HG03571 (cell line): ENCODE data around the gene SUOX.
"Not testable (repeated sequence)": the region's sequence is repeated elsewhere in the genome, so short reads cannot be mapped to it uniquely, and the experiment has no call there.

Source experiments
- ATAC-seq: cut with Tn5 transposase; IDR thresholded peaks from one replicate; pipeline ENCODE4 v1.9.1; 2021; ENCODE audit not compliant: unreplicated experiment

SUOX gene

DNA sequence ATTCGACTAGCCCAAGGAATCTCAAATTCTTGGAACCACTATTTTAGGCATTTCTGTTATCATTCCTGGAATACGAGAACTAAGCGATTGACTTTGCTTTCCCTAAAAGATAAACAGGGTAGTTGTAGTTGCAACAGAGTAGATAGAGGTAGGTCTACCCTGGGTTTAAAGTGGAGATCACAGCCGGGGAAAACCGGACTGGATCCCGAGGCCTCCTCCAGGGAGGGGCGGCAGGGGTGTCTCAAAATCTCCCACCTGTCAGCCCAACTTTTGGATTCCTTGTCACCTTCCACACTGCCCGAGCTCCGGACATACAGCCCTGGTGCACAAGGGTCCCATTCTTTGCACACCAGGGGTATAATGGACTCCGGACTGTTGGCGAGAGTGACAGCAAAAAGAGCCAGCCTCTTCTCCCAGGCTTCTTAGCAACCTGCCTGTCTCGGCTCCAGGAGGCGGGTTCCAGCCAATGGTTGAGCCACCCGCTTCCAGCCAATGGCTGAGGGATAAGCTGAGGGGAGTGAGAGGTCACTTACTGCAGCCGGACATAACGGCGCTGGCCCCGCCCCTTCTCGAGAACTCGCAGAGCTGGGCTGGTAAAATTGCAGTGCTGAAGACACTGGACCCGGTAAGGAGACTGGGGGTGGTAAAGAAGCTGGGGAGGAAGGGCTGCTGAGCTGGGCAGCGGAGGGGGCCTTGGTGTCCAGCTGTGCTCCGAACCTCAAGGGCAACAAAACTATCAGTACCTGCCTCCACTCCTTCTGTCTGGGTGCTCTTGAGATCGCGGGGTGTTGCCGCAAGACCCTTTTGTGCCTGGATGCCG, at the start of gene SUOX:
TSS of gene SUOX (plus strand) at position 562 of the 820 bp plus-strand sequence. CDS start 4,946 bp downstream, outside the sequence.
- ATAC-seq: peak; percentile 93

DNA sequence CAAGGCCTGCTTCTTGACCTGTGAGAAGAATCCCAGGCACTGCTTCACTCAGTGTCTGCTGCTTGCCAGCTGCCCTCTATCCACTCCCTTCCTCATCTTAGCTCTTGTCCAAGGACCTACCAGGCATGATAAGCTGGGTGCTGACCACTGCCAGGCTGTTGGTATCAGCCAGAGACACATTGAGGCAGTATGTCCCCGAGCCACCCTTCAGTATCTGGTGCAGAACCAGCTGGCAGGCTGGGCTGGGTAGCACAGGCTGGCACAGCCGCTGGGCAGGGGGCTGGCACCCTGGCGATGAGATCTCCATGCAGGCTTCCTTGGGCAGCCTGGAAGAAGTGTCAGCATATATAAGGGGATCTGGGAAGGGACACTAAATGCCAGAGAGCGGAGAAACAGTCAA, 41.7 kb upstream of the SUOX start:
- ATAC-seq: no peak

DNA sequence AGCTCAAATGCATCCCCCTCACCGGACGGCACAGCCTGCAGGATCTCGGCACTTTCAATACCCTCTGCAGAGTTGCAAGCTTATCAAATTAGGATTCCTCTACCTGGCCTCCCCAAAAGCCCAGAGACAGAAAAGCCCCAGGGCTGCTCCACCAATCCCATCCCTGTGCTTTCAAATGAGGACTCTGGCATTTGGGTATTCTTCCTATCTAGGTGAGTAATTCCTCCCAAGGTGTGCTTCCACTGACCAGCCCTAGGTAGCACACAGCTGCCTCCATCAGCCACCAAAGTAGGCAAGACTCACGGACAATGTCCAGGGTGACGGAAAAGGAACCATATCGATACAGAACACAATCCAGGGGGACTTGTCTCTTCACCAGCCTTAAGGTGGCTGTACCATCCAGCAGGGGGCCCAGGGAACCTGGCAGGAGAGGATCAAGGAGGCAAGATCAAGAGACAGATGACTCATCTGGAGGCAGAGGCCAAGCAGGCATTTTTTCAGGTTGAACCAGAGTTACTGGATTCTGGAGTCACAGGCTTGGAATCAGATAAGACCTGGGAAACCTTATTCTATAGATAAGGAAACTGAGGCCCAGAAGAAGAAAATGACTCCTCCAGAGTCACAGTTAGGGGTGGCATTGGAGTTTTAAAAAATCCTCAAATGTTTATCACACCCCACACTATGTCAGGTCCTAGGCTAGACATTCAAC, 41.1 kb upstream of the SUOX start:
- no peak for ATAC-seq

DNA sequence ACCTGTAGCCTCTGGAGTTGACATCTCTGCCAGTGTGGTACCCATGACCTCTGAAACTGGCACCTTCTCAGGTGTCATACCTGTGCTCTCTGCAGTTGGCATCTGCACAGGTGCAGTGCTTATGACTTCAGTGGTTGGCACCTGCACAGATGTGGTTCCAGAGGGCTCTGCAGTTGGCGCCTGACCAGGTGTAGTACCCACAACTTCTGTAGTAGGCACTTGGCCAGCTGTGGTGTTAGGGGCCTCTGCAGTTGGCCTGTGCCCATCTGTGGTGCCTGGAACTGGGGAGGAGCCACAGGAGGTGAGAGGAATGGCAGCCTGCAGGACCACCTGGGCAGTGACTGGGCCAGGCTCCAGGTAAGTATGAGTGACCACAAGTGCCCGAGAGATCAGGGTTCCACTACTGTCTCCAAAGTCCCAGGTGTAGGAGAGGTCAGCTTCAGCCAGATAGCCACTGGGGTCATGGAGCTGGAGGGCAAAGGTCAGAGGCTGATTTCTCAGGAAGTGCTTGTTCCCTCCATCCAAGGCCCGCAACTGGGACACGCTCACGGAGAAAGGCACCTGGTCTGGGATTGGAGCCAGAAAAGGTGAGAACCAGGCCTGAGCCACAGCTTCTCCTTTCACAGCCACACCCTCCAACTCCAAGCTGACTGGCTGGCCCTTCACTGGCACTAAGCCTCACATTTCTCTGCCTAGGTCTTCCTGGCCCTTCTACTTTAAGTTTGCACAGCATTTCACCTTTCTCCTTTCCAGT, 39.8 kb upstream of the SUOX start:
- ATAC-seq: no peak

DNA sequence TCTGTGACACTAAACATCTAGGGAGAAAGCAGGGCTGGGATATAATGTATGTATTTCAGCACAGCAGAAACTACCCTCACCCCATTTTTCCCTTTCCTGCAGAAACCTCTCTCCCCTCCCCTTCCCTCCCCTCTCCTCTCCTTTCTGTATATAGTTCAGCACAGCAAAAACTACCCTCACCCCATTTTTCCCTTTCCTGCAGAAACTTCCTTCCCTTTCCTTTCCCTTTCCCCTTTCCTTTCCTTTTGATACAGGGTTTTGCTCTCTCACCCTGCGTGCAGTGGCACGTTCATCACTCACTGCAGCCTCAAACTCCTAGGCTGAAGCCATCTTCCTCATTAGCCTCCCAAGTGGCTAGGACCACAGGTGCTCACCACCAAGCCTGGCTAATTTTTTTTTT, 33.3 kb upstream of the SUOX start:
- ATAC-seq: no peak

DNA sequence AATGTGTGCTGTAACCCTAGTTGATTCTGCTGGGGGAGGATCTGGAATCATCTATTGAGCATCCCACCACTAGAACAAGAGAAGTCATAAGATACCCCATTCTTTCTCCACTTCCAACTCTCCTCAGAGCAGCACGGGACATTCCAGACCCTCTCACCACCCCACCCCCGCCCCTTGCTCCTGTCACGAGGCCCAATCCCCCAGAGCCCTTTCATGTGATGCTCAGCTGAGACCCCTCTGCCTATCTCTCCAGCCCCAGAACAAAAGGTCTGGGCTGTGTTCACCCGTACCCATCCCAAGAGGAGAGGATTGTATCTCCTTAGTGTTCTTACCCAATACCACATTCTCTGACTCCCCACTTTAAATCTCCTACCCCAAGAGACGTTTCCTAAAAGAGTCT, 31.8 kb upstream of the SUOX start:
- no peak for ATAC-seq

DNA sequence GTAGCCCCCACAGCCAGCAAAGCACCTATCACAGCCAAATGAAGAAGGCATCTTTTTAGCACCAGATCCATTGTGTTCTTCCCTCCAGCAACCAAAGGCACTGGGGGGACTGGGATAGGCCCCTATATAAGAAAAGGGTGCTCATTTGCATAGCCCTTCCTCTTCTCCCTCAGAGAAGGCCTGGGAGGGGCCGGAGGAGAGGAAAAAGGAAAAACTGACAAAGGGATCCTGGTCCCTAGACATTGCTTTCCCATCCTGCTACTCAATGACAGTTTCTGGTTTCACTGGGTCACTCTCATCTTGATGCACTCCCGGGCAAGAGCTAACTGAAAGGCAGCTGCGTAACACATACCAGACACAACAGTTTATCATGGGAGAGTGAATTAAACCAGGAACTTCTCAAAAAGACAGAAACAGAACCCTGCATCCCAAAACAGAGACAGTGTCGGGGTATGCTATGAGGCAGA, 31.1 kb upstream of the SUOX start, which contains the start of gene PMEL:
TSS of gene PMEL (minus strand) at position 102 of the 467 bp plus-strand sequence. CDS start at position 71, 31 bp downstream.
- ATAC-seq: no peak

DNA sequence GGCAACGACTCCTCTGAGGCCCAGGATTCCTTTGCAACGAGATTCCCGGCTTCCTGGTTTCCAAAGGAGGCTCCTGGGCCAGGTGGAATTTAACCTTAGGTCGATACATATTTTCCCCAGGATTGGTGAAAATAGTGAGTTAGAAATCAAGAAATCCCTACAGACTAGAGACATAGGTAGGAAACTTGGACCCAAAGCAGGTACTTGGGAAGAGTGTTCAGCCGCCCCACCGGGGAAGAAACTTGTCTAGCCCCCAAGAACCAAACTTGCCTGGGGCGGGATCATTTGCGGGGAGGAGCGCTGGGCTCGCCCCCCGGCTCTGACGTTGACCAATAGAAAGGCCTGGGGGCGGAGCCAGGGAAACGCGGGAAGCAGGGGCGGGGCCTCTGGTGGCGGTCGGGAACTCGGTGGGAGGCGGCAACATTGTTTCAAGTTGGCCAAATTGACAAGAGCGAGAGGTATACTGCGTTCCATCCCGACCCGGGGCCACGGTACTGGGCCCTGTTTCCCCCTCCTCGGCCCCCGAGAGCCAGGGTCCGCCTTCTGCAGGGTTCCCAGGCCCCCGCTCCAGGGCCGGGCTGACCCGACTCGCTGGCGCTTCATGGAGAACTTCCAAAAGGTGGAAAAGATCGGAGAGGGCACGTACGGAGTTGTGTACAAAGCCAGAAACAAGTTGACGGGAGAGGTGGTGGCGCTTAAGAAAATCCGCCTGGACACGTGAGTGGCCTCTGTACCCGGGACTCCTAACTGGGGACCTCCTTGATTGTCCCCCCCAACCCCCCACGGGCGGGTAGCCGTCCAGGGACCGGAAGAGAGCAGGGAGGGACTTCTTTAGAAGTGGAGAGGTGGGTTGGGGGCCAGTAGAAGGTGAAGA, 30.4 kb upstream of the SUOX start, which contains the start of gene CDK2:
TSS of gene CDK2 (plus strand) at position 423 of the 874 bp plus-strand sequence. CDS start at position 602, 179 bp downstream.
- peak; percentile 80 for ATAC-seq

DNA sequence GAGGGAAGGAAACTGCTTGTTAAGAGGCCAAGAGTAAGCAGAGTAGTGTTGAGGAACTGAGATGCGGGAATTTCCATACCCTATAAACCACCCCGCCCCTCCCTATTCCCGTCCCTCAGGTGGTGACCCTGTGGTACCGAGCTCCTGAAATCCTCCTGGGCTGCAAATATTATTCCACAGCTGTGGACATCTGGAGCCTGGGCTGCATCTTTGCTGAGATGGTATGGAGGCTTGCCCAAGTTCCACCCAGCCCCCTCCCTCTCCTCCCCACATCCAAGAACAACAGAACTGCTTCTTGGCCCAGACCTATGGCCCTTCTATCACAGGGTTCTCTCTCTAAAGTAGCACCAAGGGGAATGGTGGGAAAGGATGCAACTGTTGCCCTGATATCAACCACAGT, 27.7 kb upstream of the SUOX start:
- ATAC-seq: no peak

DNA sequence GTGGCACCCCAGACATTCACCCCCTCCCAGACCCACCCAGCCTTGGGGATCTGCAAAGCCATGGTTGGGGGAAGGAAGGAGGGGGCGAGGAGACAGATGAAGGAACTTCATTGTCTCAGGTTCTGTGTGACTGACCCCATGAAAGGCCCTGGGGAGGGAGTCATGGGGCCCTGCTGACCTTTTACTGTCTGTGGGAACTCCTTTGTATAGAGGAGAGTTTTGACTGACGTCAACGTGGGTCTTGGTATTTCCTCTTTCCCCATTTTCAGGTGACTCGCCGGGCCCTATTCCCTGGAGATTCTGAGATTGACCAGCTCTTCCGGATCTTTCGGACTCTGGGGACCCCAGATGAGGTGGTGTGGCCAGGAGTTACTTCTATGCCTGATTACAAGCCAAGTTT, 26.3 kb upstream of the SUOX start:
- ATAC-seq: no peak

DNA sequence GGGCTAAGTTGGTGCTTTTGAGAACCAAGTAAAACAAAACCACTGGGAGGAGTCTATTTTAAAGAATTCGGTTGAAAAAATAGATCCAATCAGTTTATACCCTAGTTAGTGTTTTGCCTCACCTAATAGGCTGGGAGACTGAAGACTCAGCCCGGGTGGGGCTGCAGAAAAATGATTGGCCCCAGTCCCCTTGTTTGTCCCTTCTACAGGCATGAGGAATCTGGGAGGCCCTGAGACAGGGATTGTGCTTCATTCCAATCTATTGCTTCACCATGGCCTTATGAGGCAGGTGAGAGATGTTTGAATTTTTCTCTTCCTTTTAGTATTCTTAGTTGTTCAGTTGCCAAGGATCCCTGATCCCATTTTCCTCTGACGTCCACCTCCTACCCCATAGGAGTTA, 25.0 kb upstream of the SUOX start:
- no peak for ATAC-seq

DNA sequence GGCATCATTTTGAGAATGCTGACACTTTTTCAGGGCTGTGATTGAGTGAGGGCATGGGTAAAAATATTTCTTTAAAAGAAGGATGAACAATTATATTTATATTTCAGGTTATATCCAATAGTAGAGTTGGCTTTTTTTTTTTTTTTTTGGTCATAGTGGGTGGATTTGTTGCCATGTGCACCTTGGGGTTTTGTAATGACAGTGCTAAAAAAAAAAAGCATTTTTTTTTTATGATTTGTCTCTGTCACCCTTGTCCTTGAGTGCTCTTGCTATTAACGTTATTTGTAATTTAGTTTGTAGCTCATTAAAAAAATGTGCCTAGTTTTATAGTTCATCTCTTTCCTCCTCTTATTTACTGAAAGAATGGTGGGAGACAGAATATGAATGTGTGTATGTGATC, 24.6 kb upstream of the SUOX start:
- ATAC-seq: no peak

DNA sequence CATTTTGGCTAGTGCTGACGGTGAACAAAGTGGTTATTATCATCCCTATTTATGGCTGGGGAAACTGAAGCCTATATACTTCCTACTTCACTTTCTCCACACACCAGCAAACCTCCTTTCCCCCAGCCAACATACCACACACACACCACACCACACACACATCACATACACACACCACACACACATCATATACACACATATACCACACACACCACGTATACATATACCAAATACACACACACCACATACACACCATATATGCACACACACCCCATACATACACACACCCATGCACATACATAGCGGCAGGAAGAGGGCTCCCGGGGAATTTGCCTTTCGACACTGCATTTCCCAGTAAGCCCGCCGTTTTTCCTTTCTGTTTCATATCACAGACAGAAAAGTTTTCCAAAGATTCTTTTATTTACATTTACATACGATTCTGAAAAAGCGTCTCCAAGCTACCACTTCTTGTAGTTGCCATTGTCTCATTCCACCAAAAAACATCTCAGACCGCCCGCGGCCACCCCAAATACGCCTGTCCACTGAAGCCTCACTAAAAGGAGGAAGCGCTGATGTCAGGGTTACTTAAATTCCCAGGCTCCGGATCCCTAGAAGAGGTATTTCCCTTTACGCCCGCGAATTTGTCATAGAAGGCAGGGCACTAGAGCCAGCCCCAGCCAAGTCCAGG, 24.0 kb upstream of the SUOX start:
- no peak for ATAC-seq

DNA sequence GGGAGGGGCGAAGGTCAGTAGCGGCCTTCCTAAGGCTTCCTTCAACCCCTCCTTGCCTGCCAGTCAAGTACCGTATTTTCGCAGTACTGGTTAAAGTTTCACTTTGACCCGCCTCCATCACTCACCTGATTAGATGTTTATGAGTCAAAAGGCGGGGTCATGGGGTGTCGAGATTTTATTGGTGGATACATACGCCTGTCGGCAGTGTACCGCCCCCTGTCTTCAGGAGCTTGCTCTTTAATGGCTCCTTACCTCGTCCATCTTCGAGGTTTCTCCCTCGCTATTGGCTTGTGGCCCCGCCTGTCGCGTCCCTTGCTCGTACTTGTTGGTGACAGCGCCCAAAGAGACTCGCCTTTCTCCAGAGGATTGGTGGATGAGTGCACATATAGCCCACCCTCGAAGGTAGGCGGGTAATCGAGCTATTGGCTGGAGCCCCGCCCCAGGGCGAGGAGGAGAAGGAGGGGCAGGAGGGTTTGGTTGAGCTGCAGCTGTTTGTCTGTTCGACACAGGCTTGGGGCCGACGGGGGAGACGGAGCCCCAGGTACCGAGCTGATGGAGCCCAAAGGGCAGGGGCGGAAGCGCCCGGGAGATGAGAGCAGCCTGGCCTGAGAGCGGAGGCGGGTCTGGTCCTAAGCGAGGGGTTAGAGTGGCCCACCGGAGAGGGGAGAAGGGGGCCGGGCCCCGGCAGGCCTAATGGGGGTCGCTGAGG, 23.3 kb upstream of the SUOX start, which contains the start of gene RAB5B:
TSS of gene RAB5B (plus strand) at position 480 of the 709 bp plus-strand sequence. CDS start 12,883 bp downstream, outside the sequence.
- ATAC-seq: peak; percentile 93

DNA sequence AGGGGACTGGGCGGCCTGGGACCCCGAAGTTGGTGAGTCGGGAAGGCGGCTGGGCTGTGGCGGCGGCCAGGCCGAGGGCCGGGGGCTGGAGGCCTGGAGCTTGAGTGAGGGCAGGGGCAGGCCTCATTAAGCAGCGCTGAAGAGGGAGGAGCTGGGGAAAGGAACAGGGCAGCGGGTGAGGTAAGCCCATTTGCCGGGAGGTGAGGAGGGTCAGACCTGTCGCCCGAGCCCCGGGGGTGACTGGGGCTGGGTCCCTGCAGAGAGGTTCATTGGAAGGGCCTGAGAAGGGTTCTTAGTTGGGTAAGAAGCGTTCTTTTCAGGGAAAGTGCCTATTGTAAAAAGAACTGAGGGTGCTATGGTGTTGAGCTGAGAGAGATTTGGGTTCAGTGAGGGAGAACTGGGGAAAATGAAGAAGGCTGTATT, 22.8 kb upstream of the SUOX start:
- ATAC-seq: peak; percentile 3

DNA sequence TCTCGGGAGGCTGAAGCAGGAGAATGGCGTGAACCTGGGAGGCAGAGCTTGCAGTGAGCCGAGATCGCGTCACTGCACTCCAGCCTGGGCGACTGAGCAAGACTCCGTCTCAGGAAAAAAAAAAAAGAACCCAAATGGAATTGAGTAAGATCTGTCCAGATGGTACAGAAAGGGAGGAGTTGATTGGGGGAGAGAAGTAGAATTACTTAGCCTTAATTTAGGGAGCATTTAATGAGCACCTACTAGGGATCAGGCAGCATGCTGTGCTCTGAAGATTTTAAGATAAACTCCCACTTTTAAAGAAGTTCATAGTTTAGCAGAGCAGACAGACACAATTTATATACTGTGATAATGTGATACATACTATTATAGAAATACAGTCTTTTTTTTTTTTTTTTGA, 18.7 kb upstream of the SUOX start:
- no peak for ATAC-seq

DNA sequence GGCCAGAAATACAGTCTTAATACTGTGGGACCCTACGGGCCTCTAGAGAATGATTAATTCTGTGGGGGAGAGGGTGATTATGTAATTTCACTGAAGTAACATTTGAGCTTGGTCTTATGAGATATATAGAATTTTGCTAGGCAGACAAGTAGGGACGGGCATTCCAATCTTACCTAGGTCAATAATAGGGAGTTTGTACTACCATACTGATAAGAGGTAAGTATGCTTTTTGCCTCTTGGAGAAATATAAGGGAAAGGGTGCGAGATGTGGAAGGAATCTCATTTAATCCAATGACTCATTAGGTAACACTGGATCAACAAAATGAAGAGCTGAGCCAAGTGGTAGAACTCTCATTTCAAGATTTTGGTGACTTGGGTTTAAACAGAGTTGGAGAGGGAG, 18.0 kb upstream of the SUOX start:
- no peak for ATAC-seq

DNA sequence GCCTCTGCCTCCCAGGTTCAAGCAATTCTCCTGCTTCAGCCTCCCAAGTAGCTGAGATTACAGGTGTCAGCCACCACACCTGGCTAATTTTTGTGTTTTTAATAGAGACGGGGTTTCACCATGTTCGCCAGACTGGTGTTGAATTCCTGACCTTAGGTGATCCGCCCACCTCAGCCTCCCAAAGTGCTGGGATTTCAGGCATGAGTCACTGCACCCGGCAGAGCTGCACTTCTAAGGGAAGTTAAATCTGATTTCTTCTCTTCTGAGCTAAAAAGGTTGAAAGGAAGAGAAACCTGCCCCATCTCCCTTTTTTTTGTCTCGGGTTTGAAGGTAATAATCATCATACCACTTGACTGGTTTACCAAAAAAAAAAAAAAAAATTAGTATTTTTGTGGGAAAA, 15.2 kb upstream of the SUOX start:
- not testable (repeated sequence) for ATAC-seq
